Kidney (tissue), 14 donors: ENCODE data around the gene DNAJC18. TPM values are rescaled to one million over a fixed set of nuclear protein-coding genes. Genes with fewer than 3 reads are reported as not detected.

Experiments
- DNase-seq, 5 donors: peaks; one replicate each; pipeline ENCODE4 v3.0.0-alpha.2; 2013 to 2020
- FAIRE-seq: peaks from 2 replicates; lab custom pipeline; 2012; peaks lifted over from hg19 to GRCh38; lab: Jason Lieb, UNC
- H3K27ac ChIP-seq, 2 donors: one replicate each; pipeline ENCODE4 v1.7.0; 2013; ENCODE audit warnings: low read depth in 2 of 2, low read length in 2 of 2, inconsistent platforms in 1 of 2
- H3K27me3 ChIP-seq: one replicate; pipeline ENCODE4 v1.7.1; 2013; ENCODE audit warnings: low read length, inconsistent platforms; ENCODE audit not compliant: control insufficient read depth, insufficient read depth
- H3K36me3 ChIP-seq, 3 donors: one replicate each; pipeline versions ENCODE4 v1.7.0 to v1.7.1; 2013; ENCODE audit warnings: low read length in 3 of 3, control low read depth in 1 of 3, inconsistent platforms in 1 of 3; ENCODE audit not compliant: insufficient read depth in 3 of 3, control insufficient read depth in 2 of 3
- H3K4me1 ChIP-seq, 3 donors: one replicate each; pipeline versions ENCODE4 v1.7.0 to v1.7.1; 2013; ENCODE audit warnings: low read length in 3 of 3, inconsistent platforms in 1 of 3, low read depth in 1 of 3; ENCODE audit not compliant: control insufficient read depth in 2 of 3, insufficient read depth in 2 of 3
- H3K4me3 ChIP-seq, 3 donors: one replicate each; pipeline versions ENCODE4 v1.7.0 to v1.8.1; 2013; ENCODE audit warnings: low read length in 3 of 3, control low read depth in 1 of 3, inconsistent platforms in 1 of 3
- H3K9ac ChIP-seq, 3 donors: one replicate each; pipeline versions ENCODE4 v1.7.0 to v1.7.1; 2013; ENCODE audit warnings: low read length in 3 of 3, control low read depth in 1 of 3, inconsistent platforms in 1 of 3
- H3K9me3 ChIP-seq, 3 donors: one replicate each; pipeline versions ENCODE4 v1.7.0 to v1.7.1; 2013; ENCODE audit warnings: low read length in 3 of 3, control low read depth in 1 of 3, inconsistent platforms in 1 of 3; ENCODE audit not compliant: control insufficient read depth in 2 of 3, insufficient read depth in 1 of 3
- intact Hi-C: fragments of 100-400 bp; cut with DNase I; formaldehyde crosslinking; loops from one replicate; pipeline ENCODE4 v1.11.1; 2022
- polyA plus RNA-seq: library from polyadenylated mRNA; stranded (reverse); fragments of 350-450 nt; fragmentation: Illumina TruSeq; extraction: RNeasy Lipid Tissue Mini Kit (QIAGEN cat#74804); gene quantifications from one replicate; pipeline ENCODE4 v1.2.3, GENCODE V29; 2014; ENCODE audit warnings: low read depth, low replicate concordance; ENCODE audit not compliant: insufficient read depth
- total RNA-seq: library from RNA; stranded (reverse); fragmentation: NEBNext Ultra II Directional; extraction: Animal tissue kit (Norgen Biotek cat#: 25700); gene quantifications from one replicate; pipeline ENCODE4 v1.2.1, GENCODE V29; 2021
- TF ChIP-seq, protein P1 (sequence below): IDR thresholded peaks from 3 replicates; pipeline ENCODE4 v1.5.1; 2012; ENCODE audit warnings: mild to moderate bottlenecking, moderate library complexity, borderline replicate concordance; ENCODE audit not compliant: insufficient read depth; ENCODE audit errors: extremely low read depth
- donor health status: control.
- donor health status: control.
- donor health status: control.
- donor health status: control.
- donor health status: control.
- donor health status: DM: yes; HTN: yes; CAD: no.
- donor health status: Normal renal cell carcinoma (clear cell type).

The DNAJC18 gene
- total and polyA plus RNA-seq, 2 donors from 2014 or later: 3.9 to 13.7 TPM

- H3K36me3 ChIP-seq: peaks cover 0 to 4% (median 4%) of the 10 kb centered on the region in 3 donors
- TF ChIP-seq, protein P1, sequence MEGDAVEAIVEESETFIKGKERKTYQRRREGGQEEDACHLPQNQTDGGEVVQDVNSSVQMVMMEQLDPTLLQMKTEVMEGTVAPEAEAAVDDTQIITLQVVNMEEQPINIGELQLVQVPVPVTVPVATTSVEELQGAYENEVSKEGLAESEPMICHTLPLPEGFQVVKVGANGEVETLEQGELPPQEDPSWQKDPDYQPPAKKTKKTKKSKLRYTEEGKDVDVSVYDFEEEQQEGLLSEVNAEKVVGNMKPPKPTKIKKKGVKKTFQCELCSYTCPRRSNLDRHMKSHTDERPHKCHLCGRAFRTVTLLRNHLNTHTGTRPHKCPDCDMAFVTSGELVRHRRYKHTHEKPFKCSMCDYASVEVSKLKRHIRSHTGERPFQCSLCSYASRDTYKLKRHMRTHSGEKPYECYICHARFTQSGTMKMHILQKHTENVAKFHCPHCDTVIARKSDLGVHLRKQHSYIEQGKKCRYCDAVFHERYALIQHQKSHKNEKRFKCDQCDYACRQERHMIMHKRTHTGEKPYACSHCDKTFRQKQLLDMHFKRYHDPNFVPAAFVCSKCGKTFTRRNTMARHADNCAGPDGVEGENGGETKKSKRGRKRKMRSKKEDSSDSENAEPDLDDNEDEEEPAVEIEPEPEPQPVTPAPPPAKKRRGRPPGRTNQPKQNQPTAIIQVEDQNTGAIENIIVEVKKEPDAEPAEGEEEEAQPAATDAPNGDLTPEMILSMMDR: no peak
- intact Hi-C loops: no loop called here
- H3K9me3 ChIP-seq: no peaks in the 10 kb centered on the region
- peaks cover 0 to 43% (median 26%) of the 10 kb centered on the region in 3 donors for H3K4me1 ChIP-seq
- DNase-seq (no peak), FAIRE-seq (no peak)
- H3K27me3 ChIP-seq: no peaks in the 10 kb centered on the region
- peak overlapping the region in 1 of 3 donors; percentile 3 for H3K9ac ChIP-seq
- peak overlapping the region; percentile 56 to 81 for H3K27ac ChIP-seq
- no peak overlapping the region for H3K4me3 ChIP-seq
These were observed 24.7 kb downstream of the DNAJC18 start for GRCh38 chr5:139414581-139415130.

GRCh38 chr5:139413963-139414362 lies 25.4 kb downstream of the DNAJC18 start:
- intact Hi-C loops: no loop called here
- TF ChIP-seq, protein P1: no peak
- FAIRE-seq (no peak), DNase-seq (no peak)
- no peak overlapping the region for H3K4me3 ChIP-seq
- H3K9ac ChIP-seq: peak overlapping the region in 1 of 3 donors; percentile 3
- no peaks in the 10 kb centered on the region for H3K27me3 ChIP-seq
- peak overlapping the region in 1 of 2 donors; percentile 81 for H3K27ac ChIP-seq
- H3K9me3 ChIP-seq: no peaks in the 10 kb centered on the region
- H3K36me3 ChIP-seq: no peaks in the 10 kb centered on the region
- H3K4me1 ChIP-seq: peaks cover 0 to 43% (median 26%) of the 10 kb centered on the region in 3 donors

- no peak for FAIRE-seq
- Histone ChIP-seq H3K36me3 (no peaks in the 10 kb centered on the region), H3K9me3 (no peaks in the 10 kb centered on the region), H3K9ac (no peak overlapping the region), H3K4me1 (peaks cover 0 to 38% (median 23%) of the 10 kb centered on the region in 3 donors), H3K4me3 (no peak overlapping the region), H3K27ac (no peak overlapping the region), H3K27me3 (no peaks in the 10 kb centered on the region)
- no peak for DNase-seq
- intact Hi-C loops: no loop called here
- TF ChIP-seq, protein P1: no peak
These were observed 26.2 kb downstream of the DNAJC18 start for GRCh38 chr5:139413153-139413552.
